Transverse colon (tissue), 3 donors: ENCODE data around the gene MANSC4.

Experiments used
- CTCF ChIP-seq, 5 experiments: fragments of 200-600 bp in 3 of 5; fragments of 450-650 bp in 2 of 5; sonication (generic) in 3 of 5; IDR thresholded peaks; 1 replicate in 2 of 5; 2 replicates in 3 of 5; pipeline ENCODE4 v1.5.1; 2016 to 2017; ENCODE audit warnings: antibody characterized with exemption in 5 of 5, inconsistent platforms in 3 of 5, mild to moderate bottlenecking in 2 of 5, moderate library complexity in 1 of 5
- POLR2A ChIP-seq: fragments of 450-650 bp; IDR thresholded peaks from one replicate; pipeline ENCODE4 v1.6.1; 2016; ENCODE audit warnings: antibody characterized with exemption, mild to moderate bottlenecking, moderate library complexity

GRCh38 chr12:27823038-27823437, 43.0 kb upstream of the MANSC4 start:
- TF ChIP-seq CTCF (IDR thresholded peaks at IDR 0.05) = no peak
- no peak for TF ChIP-seq POLR2A
